ENCODE results near the gene LUZP2. TPM values are rescaled to one million over a fixed set of nuclear protein-coding genes. Genes with fewer than 3 reads are reported as not detected.

Gene LUZP2
- total and polyA plus RNA-seq, 10 donors: 0.03 to 2.9 (median 0.40) TPM; not detected in 3

DNA sequence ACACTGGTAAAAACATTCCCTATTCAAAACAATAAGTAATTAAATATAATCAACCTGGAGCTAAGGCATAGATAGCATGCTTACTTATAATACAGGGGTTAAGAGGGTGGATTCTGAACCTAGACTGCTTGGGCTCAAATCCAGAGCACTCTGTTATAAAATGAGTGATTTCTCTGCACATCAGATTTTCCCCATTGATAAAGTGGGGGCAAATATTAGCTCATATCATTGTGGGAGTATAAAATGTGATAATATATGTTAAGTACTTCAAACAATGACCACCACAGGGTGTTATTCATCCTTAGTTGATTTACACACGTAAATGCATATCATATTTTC is 139.4 kb downstream of the LUZP2 start:
- 68 to 87% (median 76%) methylated on average over 1 of the region's 1 CpG for WGBS, 5 donors
- Histone ChIP-seq H3K4me1 (no peaks in the 10 kb centered on the region), H3K9me3 (peaks cover 0 to 5% (median 0%) of the 10 kb centered on the region in 8 donors), H3K36me3 (no peaks in the 10 kb centered on the region), H3K4me3 (no peak overlapping the region), H3K27ac (no peak overlapping the region), H3K27me3 (replicated peaks in 1 of 7) (no peaks in the 10 kb centered on the region)
- TF ChIP-seq CTCF (IDR thresholded peaks at IDR 0.05 in 8 of 11, conservative IDR thresholded peaks at IDR 0.05 in 3 of 11) (no peak), POLR2A (IDR thresholded peaks at IDR 0.05) (no peak), POLR2AphosphoS5 (IDR thresholded peaks at IDR 0.05) (no peak)
- no peak for DNase-seq
- intact Hi-C loops (cut with DNase I; ENCODE audit: low total_unique reads): no loop called here

DNA sequence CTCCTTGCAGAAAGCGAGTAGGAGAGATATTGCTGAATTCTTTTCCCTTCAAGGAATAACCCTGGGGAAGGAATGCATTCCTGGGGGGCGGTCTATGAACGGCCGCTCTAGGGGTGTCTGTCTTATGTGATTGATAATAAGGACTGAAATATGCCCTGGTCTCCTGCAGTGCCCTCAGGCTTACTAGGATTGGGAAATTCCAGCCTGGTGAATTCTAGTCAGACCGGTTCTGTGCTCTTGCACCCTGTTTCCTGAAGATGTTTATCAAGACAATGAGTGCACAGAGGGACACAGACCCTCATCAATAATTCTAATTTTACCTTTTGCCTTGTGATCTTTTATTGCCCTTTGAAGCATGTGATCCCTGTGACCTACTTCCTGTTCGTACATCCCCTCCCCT is 140.7 kb downstream of the LUZP2 start:
- 61 to 82% (median 73%) methylated on average over 6 of the region's 6 CpGs for WGBS, 5 donors
- TF ChIP-seq CTCF (IDR thresholded peaks at IDR 0.05 in 8 of 11, conservative IDR thresholded peaks at IDR 0.05 in 3 of 11) (no peak), POLR2AphosphoS5 (IDR thresholded peaks at IDR 0.05) (no peak), POLR2A (IDR thresholded peaks at IDR 0.05) (no peak)
- DNase-seq: no peak

GRCh38 chr11:24642648-24643047 is 145.8 kb downstream of the LUZP2 start:
- Histone ChIP-seq H3K9me3 (peaks cover 0 to under 1% (median 0%) of the 10 kb centered on the region in 8 donors), H3K4me1 (no peaks in the 10 kb centered on the region), H3K27me3 (replicated peaks in 1 of 7) (no peaks in the 10 kb centered on the region), H3K4me3 (no peak overlapping the region), H3K27ac (no peak overlapping the region), H3K36me3 (no peaks in the 10 kb centered on the region)
- intact Hi-C loops (cut with DNase I; ENCODE audit: low total_unique reads): no loop called here
- DNase-seq: no peak
- TF ChIP-seq POLR2AphosphoS5 (IDR thresholded peaks at IDR 0.05) (no peak), POLR2A (IDR thresholded peaks at IDR 0.05) (no peak), CTCF (IDR thresholded peaks at IDR 0.05 in 8 of 11, conservative IDR thresholded peaks at IDR 0.05 in 3 of 11) (no peak)

More for the DNA sequence above, 140.7 kb downstream of the LUZP2 start:
- no peaks in the 10 kb centered on the region for H3K4me1 ChIP-seq
- intact Hi-C loops (cut with DNase I; ENCODE audit: low total_unique reads): no loop called here
- no peaks in the 10 kb centered on the region for H3K36me3 ChIP-seq
- H3K27ac ChIP-seq: no peak overlapping the region
- H3K27me3 ChIP-seq (replicated peaks in 1 of 7): no peaks in the 10 kb centered on the region
- no peak overlapping the region for H3K4me3 ChIP-seq
- H3K9me3 ChIP-seq: peaks cover 0 to 5% (median 0%) of the 10 kb centered on the region in 8 donors

- no peak overlapping the region for H3K27ac ChIP-seq
- no peak for DNase-seq
- H3K27me3 ChIP-seq (replicated peaks in 1 of 7): no peaks in the 10 kb centered on the region
- no peaks in the 10 kb centered on the region for H3K9me3 ChIP-seq
- H3K36me3 ChIP-seq: no peaks in the 10 kb centered on the region
- intact Hi-C loops (cut with DNase I; ENCODE audit: low total_unique reads): no loop called here
- no peak overlapping the region for H3K4me3 ChIP-seq
- H3K4me1 ChIP-seq: no peaks in the 10 kb centered on the region
- TF ChIP-seq POLR2A (IDR thresholded peaks at IDR 0.05): no peak
- TF ChIP-seq POLR2AphosphoS5 (IDR thresholded peaks at IDR 0.05): no peak
- no peak for TF ChIP-seq CTCF (IDR thresholded peaks at IDR 0.05 in 8 of 11, conservative IDR thresholded peaks at IDR 0.05 in 3 of 11)
Observed at GRCh38 chr11:24645563-24645962, 148.7 kb downstream of the LUZP2 start.
